ENCODE measurements around the gene UQCC3.

DNA sequence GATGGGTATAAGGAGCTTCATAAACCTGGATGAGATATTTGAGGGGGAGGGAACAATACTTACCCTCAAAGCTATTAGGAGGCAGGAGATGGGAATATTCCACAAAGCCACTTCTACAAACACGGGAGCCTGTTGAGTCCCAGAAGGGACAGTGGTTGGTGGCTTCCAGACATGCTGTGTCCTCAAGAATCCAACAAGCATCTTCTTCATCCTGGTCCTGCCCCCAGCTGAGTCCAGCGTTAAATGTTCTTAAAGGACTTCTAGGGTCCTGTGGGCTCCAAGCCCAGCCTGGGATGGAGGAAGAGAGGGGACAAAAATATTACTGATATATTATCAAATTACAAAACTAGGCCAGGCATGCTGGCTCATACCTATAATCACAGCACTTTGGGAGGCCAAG is 4.0 kb upstream of the UQCC3 start:
- TF ChIP-seq, protein P1, sequence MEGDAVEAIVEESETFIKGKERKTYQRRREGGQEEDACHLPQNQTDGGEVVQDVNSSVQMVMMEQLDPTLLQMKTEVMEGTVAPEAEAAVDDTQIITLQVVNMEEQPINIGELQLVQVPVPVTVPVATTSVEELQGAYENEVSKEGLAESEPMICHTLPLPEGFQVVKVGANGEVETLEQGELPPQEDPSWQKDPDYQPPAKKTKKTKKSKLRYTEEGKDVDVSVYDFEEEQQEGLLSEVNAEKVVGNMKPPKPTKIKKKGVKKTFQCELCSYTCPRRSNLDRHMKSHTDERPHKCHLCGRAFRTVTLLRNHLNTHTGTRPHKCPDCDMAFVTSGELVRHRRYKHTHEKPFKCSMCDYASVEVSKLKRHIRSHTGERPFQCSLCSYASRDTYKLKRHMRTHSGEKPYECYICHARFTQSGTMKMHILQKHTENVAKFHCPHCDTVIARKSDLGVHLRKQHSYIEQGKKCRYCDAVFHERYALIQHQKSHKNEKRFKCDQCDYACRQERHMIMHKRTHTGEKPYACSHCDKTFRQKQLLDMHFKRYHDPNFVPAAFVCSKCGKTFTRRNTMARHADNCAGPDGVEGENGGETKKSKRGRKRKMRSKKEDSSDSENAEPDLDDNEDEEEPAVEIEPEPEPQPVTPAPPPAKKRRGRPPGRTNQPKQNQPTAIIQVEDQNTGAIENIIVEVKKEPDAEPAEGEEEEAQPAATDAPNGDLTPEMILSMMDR (IDR thresholded peaks at IDR 0.05), result no peak
- no peak for TF ChIP-seq ZFX (IDR thresholded peaks at IDR 0.05; ENCODE audit: borderline replicate concordance)

All from 22Rv1 (cell line).